IMR-90 (cell line): ENCODE measurements around the gene KCNH6. TPM values are rescaled to one million over a fixed set of nuclear protein-coding genes. Genes with fewer than 3 reads are reported as not detected.

Experiments
- ATAC-seq: fragments of 200-7000 bp; cut with Tn5 transposase; 2 replicates; pipeline ENCODE4 v1.9.1; 2020; ENCODE audit warnings: low read depth, mild to moderate bottlenecking, moderate library complexity
- BruUV-seq: library from RNA; stranded (reverse); fragments of 400-500 nt; replicated peaks from 2 replicates; lab custom pipeline; 2021; lab: Mats Ljungman, UMichigan
- CTCF ChIA-PET: fragments of 300-600 bp; formaldehyde crosslinking; extraction: SDS; loops from one replicate; lab custom pipeline; 2021; ENCODE audit warnings: antibody characterized with exemption; lab: Yijun Ruan, JAX
- POLR2A ChIA-PET: fragments of 300-600 bp; sonication (Branson Sonifier 250); formaldehyde crosslinking; loops from one replicate; lab custom pipeline; 2022; ENCODE audit warnings: antibody characterized with exemption; ENCODE audit not compliant: unreplicated experiment; lab: Charles Lee
- DNase-seq: peaks from one replicate; pipeline ENCODE4 v3.0.0; 2013
- H2AFZ ChIP-seq: replicated peaks from 2 replicates; pipeline ENCODE3; 2013; ENCODE audit warnings: low read length, mild to moderate bottlenecking; ENCODE audit not compliant: poor library complexity
- H2AK5ac ChIP-seq: 2 replicates; pipeline ENCODE4 v1.6.1; 2013; ENCODE audit warnings: low read depth, low read length, inconsistent platforms
- H2AK9ac ChIP-seq: replicated peaks from 2 replicates; pipeline ENCODE3; 2013; ENCODE audit warnings: mild to moderate bottlenecking, low read depth, low read length, moderate library complexity; ENCODE audit not compliant: poor library complexity
- H2BK120ac ChIP-seq: 2 replicates; pipeline ENCODE4 v1.6.1; 2013; ENCODE audit warnings: low read depth, low read length, inconsistent platforms
- H2BK15ac ChIP-seq: 3 replicates; pipeline ENCODE4 v1.6.1; 2013; ENCODE audit warnings: low read depth, low read length, inconsistent platforms
- H2BK20ac ChIP-seq: 2 replicates; pipeline ENCODE4 v1.6.1; 2013; ENCODE audit warnings: low read depth, mild to moderate bottlenecking, inconsistent platforms, low read length, moderate library complexity
- H2BK5ac ChIP-seq: 2 replicates; pipeline ENCODE4 v1.6.1; 2013; ENCODE audit warnings: mild to moderate bottlenecking, low read depth, low read length, inconsistent platforms; ENCODE audit not compliant: poor library complexity, severe bottlenecking
- H3K14ac ChIP-seq: replicated peaks from 2 replicates; pipeline ENCODE4 v1.6.1; 2013; ENCODE audit warnings: low read depth, low read length, inconsistent platforms
- H3K18ac ChIP-seq: 2 replicates; pipeline ENCODE4 v1.6.1; 2013; ENCODE audit warnings: low read depth, low read length, control low read depth
- H3K23ac ChIP-seq: 2 replicates; pipeline ENCODE4 v1.6.1; 2013; ENCODE audit warnings: low read depth, low read length, inconsistent platforms
- H3K27ac ChIP-seq: 2 replicates; pipeline ENCODE4 v1.5.1; 2013; ENCODE audit warnings: mild to moderate bottlenecking, control low read depth, low read length; ENCODE audit not compliant: insufficient read depth
- H3K27me3 ChIP-seq: 2 replicates; pipeline ENCODE4 v1.6.1; 2013; ENCODE audit warnings: low read length; ENCODE audit not compliant: control insufficient read depth, insufficient read depth
- H3K36me3 ChIP-seq: 2 replicates; pipeline ENCODE4 v1.6.1; 2013; ENCODE audit warnings: low read length, mixed read lengths; ENCODE audit not compliant: control insufficient read depth, insufficient read depth
- H3K4ac ChIP-seq: 2 replicates; pipeline ENCODE4 v1.6.1; 2013; ENCODE audit warnings: low read depth, low read length, inconsistent platforms
- H3K4me1 ChIP-seq: 2 replicates; pipeline ENCODE4 v1.6.1; 2013; ENCODE audit warnings: low read length, mixed read lengths; ENCODE audit not compliant: control insufficient read depth, insufficient read depth
- H3K4me2 ChIP-seq: 2 replicates; pipeline ENCODE4 v1.6.1; 2013; ENCODE audit warnings: low read depth, mild to moderate bottlenecking, control low read depth, low read length, moderate library complexity
- H3K4me3 ChIP-seq: 2 replicates; pipeline ENCODE4 v1.5.1; 2013; ENCODE audit warnings: low read depth, mild to moderate bottlenecking, control low read depth, low read length, moderate library complexity; ENCODE audit not compliant: insufficient read depth
- H3K56ac ChIP-seq: 2 replicates; pipeline ENCODE4 v1.6.1; 2013; ENCODE audit warnings: low read length, inconsistent platforms; ENCODE audit not compliant: insufficient read depth; ENCODE audit errors: extremely low read depth
- H3K79me1 ChIP-seq, 2 experiments: 2 replicates each; pipeline ENCODE4 v1.6.1; 2013; ENCODE audit warnings: low read length in 2 of 2, inconsistent platforms in 1 of 2, low read depth in 1 of 2
- H3K9ac ChIP-seq: 2 replicates; pipeline ENCODE4 v1.6.1; 2013; ENCODE audit warnings: low read depth, low read length, control low read depth
- H3K9me1 ChIP-seq: 2 replicates; pipeline ENCODE4 v1.6.1; 2013; ENCODE audit warnings: low read length, inconsistent platforms; ENCODE audit not compliant: insufficient read depth
- H3K9me3 ChIP-seq: 2 replicates; pipeline ENCODE4 v1.6.1; 2013; ENCODE audit warnings: low read length; ENCODE audit not compliant: control insufficient read depth, insufficient read depth
- H4K20me1 ChIP-seq: 2 replicates; pipeline ENCODE4 v1.6.1; 2013; ENCODE audit warnings: low read length, inconsistent platforms; ENCODE audit not compliant: insufficient read depth
- H4K5ac ChIP-seq: 2 replicates; pipeline ENCODE4 v1.6.1; 2013; ENCODE audit warnings: mild to moderate bottlenecking, low read depth, low read length, control low read depth
- H4K8ac ChIP-seq, 2 experiments: 2 replicates each; pipeline ENCODE4 v1.6.1; 2013; ENCODE audit warnings: low read depth in 2 of 2, low read length in 2 of 2, control low read depth in 1 of 2, inconsistent platforms in 1 of 2
- H4K91ac ChIP-seq: 2 replicates; pipeline ENCODE4 v1.6.1; 2013; ENCODE audit warnings: low read depth, low read length, inconsistent platforms; ENCODE audit not compliant: insufficient read depth
- BHLHE40 ChIP-seq: fragments of 150-350 bp; IDR thresholded peaks from 2 replicates; pipeline ENCODE4 v1.6.1; 2016; ENCODE audit warnings: mild to moderate bottlenecking, low read depth, low read length
- CEBPB ChIP-seq: IDR thresholded peaks from 2 replicates; pipeline ENCODE4 v1.6.1; 2012; ENCODE audit warnings: low read depth, low read length, improper control_type of control experiment
- CHD1 ChIP-seq: IDR thresholded peaks from 2 replicates; pipeline ENCODE4 v1.6.1; 2012; ENCODE audit warnings: low read depth, low read length, improper control_type of control experiment
- FOS ChIP-seq: fragments of 150-350 bp; IDR thresholded peaks from 2 replicates; pipeline ENCODE4 v1.6.1; 2016; ENCODE audit warnings: low read depth, low read length
- MXI1 ChIP-seq: IDR thresholded peaks from 2 replicates; pipeline ENCODE4 v1.6.1; 2012; ENCODE audit warnings: low read depth, mild to moderate bottlenecking, low read length, moderate library complexity, borderline replicate concordance
- POLR2A ChIP-seq: IDR thresholded peaks from 2 replicates; pipeline ENCODE4 v1.6.1; 2012; ENCODE audit warnings: mild to moderate bottlenecking, low read depth, low read length
- RCOR1 ChIP-seq: IDR thresholded peaks from 2 replicates; pipeline ENCODE4 v1.6.1; 2012; ENCODE audit warnings: mild to moderate bottlenecking, low read length, improper control_type of control experiment; ENCODE audit not compliant: insufficient replicate concordance
- USF2 ChIP-seq: fragments of 150-350 bp; IDR thresholded peaks from 2 replicates; pipeline ENCODE4 v1.6.1; 2017; ENCODE audit warnings: mild to moderate bottlenecking, antibody characterized with exemption, low read length, low read depth
- WGBS, 2 experiments: methylation state at CpG; one replicate each; pipeline versions ENCODE4 v1.1.5 to v1.1.7; 2013; ENCODE audit warnings: missing lambda C conversion rate in 2 of 2; ENCODE audit not compliant: insufficient read length in 1 of 2; ENCODE audit errors: extremely low coverage in 2 of 2; 5-methylcytosine and 5-hydroxymethylcytosine counted together
- dilution Hi-C: fragments of 300-500 bp; cut with HindIII; formaldehyde crosslinking; loops from one replicate; pipeline ENCODE4 v1.14.3; 2018; ENCODE audit warnings: low sequenced_read_pairs; ENCODE audit not compliant: unreplicated experiment
- in situ Hi-C: fragments of 300-500 bp; cut with MboI; formaldehyde crosslinking; loops from 3 replicates; pipeline ENCODE4 v1.14.3; 2019; ENCODE audit warnings: low sequenced_read_pairs, inconsistent platforms, mixed read lengths
- intact Hi-C: fragments of 100-400 bp; cut with micrococcal nuclease; formaldehyde crosslinking; loops from 2 replicates; pipeline ENCODE4 v1.10.0; 2022
- polyA plus RNA-seq, 3 experiments: library from polyadenylated mRNA; depleted of rRNA; stranded (reverse); fragments of >200 nt; gene quantifications; 2 replicates each; pipeline ENCODE4 v1.2.3, GENCODE V29; 2012; ENCODE audit warnings: low replicate concordance in 1 of 3
- total RNA-seq: library from RNA; depleted of rRNA; stranded (reverse); fragments of >200 nt; gene quantifications from 2 replicates; pipeline ENCODE4 v1.2.3, GENCODE V29; 2012
- TF ChIP-seq, protein P1 (sequence below): fragments of 150-350 bp; IDR thresholded peaks from 2 replicates; pipeline ENCODE4 v1.6.1; 2016; ENCODE audit warnings: low read depth, mild to moderate bottlenecking, low read length, moderate library complexity, borderline replicate concordance

Gene KCNH6
- total and polyA plus RNA-seq, 2 of the 4 experiments (the other 2 are of a cell fraction) = 0.17 to 0.18 TPM

- TF ChIP-seq, protein P1, sequence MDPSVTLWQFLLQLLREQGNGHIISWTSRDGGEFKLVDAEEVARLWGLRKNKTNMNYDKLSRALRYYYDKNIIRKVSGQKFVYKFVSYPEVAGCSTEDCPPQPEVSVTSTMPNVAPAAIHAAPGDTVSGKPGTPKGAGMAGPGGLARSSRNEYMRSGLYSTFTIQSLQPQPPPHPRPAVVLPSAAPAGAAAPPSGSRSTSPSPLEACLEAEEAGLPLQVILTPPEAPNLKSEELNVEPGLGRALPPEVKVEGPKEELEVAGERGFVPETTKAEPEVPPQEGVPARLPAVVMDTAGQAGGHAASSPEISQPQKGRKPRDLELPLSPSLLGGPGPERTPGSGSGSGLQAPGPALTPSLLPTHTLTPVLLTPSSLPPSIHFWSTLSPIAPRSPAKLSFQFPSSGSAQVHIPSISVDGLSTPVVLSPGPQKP = no peak
- TF ChIP-seq MXI1 = no peak
- no peak for TF ChIP-seq CHD1
Observed at GRCh38 chr17:63486317-63487013, 36.7 kb upstream of the KCNH6 start (continued).

DNA sequence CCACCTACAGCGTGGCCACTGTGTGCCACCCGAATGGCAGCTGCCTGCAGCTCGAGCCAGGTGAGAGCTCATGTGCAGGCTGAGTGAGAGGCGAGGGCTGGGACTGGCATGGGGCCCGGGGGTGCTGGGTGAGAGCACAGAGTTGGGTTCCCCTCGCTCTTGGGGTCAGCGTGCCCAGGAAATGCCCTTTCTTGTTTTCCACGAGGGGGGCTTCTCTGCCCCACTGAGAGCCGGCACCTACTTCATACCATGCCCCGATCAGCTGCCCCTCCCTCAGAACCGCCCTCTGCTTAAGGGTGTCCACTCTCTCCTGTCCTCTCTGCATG is 36.2 kb upstream of the KCNH6 start:
- Histone ChIP-seq H3K27ac (no peak overlapping the region), H2BK120ac (no peak overlapping the region), H3K23ac (no peak overlapping the region), H3K9me3 (no peaks in the 10 kb centered on the region), H3K36me3 (no peaks in the 10 kb centered on the region), H4K8ac (no peak overlapping the region), H3K4me2 (no peak overlapping the region), H4K5ac (no peak overlapping the region), H3K9me1 (no peaks in the 10 kb centered on the region; the same call in 1 of the 2 replicates), H3K14ac (no peak overlapping the region), H2BK20ac (no peak overlapping the region), H3K79me1 (no peaks in the 10 kb centered on the region), H3K18ac (no peak overlapping the region), H2AFZ (no peak overlapping the region), H3K4me3 (no peak overlapping the region), H2BK5ac (no peak overlapping the region), H4K20me1 (no peaks in the 10 kb centered on the region), H3K9ac (no peak overlapping the region), H3K4me1 (no peaks in the 10 kb centered on the region), H2BK15ac (no peak overlapping the region), H2AK5ac (no peak overlapping the region), H3K4ac (no peak overlapping the region), H3K27me3 (peaks cover 11% of the 10 kb centered on the region; the same call in 1 of the 2 replicates), H4K91ac (no peak overlapping the region), H2AK9ac (no peak overlapping the region), H3K56ac (no peak overlapping the region)
- ATAC-seq (no peak), DNase-seq (no peak)
- BruUV-seq = no TSS peak
- ChIA-PET CTCF (interaction anchor here (1.0 kb wide), 1 partner anchor 125 kb away, joined by 3 read pairs; no protein-coding TSS in a partner anchor), POLR2A (no interaction called here)
- 91% methylated on average over 7 of the region's 11 CpGs; no CpG with 5 or more reads in 1 of the 2 experiments for WGBS, 2 experiments
- intact Hi-C loops (no loop called here), dilution Hi-C loops (no loop called here), in situ Hi-C loops (no loop called here)
- TF ChIP-seq BHLHE40 (no peak), POLR2A (no peak), CEBPB (no peak), FOS (no peak), USF2 (no peak), RCOR1 (no peak), CHD1 (no peak)
